ENCODE measurements around the gene KHNYN. TPM values are rescaled to one million over a fixed set of nuclear protein-coding genes. Genes with fewer than 3 reads are reported as not detected.
A peak's percentile ranks its signal among the peaks of the same experiment; 100 is the strongest.

KHNYN gene
- total RNA-seq, 1 donor from 2014 or later = 38.8 TPM

DNA sequence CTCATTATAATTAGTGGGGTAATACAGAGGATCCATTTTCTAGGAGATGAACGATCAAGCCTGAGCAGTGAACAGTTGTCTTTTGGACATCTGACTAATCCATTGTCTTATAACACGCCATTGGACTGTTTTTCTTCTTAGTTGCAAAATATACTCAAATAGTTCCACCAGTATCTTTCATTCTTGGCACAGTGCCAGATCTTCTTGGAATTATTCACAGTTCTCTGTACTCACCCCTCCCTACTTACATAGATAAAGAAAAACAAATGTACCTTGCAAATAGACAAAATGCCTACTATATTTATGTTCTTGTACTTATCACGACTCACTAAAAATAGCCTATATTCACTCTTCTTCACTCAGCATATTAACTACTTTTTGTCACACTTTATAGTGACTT lies 4.0 kb upstream of the KHNYN start:
- peak; percentile 80 for DNase-seq

DNA sequence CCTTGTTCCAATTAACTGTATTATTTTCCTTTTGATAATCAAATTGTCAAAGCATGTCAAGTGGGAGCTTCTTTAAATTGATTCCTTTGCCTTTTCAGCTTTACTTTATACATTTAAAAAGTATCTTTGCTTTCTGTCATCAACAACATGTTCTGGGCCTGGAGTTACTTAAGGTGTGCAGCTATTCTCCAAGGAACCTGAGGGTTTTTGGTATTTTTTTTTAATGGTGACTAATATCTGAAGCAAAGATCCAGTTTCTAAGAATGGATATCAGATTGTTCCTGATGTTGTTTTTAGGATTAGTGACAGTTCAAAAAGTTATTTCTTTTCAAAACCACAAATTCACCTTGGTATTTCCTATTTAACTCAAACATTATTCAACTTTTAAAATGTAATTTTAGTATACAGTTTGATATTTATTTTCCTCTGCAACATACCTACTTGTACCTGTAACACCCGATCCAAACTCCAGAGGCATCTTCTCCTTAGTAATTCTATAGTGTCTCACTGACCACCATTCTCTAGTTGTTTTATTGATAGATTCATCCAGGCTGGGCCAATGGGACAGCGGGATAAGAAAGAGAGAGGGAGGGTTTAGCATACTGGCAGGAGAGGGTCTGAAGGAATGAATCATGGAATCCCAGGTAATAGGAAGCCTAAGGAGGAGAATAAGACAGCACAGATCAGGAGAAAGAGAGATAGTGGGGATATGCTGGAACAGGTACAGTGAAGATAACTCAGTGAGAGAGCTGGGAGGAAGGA lies 3.4 kb upstream of the KHNYN start:
- no peak for DNase-seq

GRCh38 chr14:24426912-24427536 lies 2.7 kb upstream of the KHNYN start:
- no peak for DNase-seq

DNA sequence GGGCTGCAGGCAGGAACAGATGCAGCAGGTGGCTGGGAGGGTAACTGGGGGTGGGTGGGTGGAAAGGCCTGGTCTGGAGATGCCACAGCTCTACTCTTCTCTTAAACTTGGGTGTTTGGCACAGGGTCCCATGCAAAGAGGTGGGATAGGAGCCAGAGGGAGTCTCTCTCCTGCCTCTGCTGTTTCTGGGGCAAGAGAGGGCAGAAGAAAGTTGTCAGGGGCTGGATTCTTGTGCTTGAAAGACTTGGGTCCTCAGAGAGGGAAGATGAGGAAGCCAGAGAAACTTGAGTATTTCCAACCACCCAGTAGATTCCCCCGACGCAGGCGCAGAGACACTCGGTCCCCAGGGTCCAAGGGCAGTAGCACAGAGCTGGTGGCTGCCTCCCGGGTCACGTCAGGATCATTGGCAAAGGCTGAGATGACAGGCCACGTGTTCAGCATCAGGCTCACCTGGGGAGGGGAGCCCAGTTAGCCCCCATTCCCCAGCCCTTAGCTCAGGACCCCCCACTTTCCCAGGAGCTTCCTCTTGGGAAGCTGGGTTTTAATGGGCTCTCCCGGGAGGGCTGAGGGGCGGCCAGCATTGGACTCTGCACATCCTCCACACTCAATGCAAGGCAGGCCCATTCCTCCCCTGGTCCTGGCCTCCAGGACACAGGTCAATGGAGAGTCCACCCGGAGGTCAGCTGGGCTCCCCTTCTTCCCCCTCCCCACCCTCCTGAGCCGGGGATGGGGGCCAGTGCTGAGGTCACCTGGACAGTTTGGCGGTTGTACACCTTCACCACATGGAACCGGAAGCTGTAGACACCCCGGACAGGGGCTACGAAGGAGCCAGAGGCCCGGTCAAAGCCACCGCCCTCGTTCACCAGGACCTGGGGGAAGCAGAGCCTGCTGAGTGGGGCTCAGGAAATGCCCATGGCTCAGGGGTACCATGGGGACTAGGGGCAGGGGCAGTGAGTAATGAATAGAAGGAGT lies 1.9 kb upstream of the KHNYN start:
- DNase-seq = no peak

GRCh38 chr14:24428628-24429394 lies 943 bp upstream of the KHNYN start:
- no peak for DNase-seq

DNA sequence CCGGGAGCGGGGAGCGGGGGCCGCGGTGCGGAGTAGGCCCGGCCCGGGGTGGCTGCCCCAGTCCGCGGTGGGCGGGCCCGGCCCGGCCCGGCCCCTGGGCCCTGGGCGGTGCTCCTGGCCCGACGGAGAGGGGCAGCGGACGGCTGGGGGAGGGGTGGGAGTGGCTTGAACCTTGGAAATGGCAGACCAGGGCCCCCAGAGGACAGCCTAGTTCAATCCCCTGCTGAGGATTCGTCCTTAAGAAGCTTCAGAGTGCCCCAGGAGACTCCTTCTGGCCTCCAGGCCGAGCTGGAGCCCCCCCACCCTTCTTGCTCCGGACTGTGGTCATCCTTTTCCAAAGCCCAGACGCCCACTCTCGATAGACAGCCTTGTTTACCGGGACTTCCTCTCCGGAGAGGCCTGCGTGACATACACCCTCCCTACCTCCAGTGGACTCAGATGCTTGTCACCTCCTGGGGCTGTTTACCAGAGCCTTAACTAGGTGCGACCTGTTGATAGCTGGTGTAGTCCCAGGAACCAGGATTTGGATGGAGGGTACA lies 458 bp downstream of the KHNYN start:
- peak; percentile 55 for DNase-seq

DNA sequence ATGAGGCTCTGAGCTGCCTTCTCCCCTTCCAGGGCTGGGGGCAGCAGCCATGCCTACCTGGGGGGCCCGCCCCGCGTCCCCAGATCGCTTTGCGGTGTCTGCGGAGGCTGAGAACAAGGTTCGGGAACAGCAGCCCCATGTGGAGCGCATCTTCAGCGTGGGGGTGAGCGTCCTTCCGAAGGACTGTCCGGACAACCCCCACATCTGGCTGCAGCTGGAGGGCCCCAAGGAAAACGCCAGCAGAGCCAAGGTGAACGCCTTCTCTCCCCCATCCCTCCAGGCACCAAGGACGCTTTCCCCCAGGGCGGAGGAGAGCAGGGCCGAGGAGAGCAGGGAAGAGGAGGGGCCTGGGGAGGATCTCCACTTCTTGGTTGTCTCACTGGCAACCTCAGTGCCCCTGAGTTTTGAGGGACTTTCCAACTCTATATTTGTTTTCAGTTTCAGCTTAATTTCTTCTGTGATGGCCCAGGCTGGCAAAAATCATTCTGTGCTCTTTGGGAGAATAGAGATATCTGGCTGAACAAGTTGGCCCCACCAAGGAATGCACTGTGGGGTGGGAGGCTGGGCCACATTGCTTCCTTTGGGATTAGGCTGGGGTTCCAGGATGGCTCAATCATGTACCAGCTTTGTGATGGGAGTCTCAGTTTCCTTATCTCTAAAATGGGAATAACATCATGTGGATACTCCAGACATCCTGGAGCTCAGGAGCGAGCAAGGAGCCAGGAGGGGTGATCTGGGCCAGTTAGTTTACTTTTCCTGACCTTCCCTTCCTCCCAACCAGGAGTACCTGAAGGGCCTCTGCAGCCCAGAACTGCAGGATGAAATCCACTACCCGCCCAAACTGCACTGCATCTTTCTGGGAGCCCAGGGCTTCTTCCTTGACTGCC lies 1.2 kb downstream of the KHNYN start:
- no peak for DNase-seq

DNA sequence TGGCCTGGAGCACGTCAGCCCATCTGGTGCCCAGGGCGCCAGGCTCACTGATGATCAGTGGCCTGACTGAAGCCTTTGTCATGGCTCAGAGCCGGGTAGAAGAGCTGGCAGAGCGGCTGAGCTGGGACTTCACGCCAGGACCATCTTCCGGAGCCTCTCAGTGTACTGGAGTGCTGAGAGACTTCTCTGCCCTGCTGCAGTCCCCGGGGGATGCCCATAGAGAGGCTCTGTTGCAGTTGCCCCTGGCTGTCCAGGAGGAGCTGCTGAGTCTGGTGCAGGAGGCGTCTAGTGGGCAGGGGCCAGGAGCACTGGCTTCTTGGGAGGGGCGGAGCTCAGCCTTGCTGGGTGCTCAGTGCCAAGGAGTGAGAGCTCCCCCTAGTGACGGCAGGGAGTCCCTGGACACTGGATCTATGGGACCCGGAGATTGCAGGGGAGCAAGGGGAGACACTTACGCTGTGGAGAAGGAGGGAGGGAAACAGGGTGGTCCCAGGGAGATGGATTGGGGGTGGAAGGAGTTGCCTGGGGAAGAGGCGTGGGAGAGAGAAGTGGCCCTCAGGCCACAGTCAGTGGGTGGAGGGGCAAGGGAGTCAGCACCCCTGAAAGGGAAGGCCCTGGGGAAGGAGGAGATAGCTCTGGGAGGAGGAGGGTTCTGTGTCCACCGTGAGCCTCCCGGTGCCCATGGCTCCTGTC lies 2.0 kb downstream of the KHNYN start:
- peak; percentile 82 for DNase-seq

DNA sequence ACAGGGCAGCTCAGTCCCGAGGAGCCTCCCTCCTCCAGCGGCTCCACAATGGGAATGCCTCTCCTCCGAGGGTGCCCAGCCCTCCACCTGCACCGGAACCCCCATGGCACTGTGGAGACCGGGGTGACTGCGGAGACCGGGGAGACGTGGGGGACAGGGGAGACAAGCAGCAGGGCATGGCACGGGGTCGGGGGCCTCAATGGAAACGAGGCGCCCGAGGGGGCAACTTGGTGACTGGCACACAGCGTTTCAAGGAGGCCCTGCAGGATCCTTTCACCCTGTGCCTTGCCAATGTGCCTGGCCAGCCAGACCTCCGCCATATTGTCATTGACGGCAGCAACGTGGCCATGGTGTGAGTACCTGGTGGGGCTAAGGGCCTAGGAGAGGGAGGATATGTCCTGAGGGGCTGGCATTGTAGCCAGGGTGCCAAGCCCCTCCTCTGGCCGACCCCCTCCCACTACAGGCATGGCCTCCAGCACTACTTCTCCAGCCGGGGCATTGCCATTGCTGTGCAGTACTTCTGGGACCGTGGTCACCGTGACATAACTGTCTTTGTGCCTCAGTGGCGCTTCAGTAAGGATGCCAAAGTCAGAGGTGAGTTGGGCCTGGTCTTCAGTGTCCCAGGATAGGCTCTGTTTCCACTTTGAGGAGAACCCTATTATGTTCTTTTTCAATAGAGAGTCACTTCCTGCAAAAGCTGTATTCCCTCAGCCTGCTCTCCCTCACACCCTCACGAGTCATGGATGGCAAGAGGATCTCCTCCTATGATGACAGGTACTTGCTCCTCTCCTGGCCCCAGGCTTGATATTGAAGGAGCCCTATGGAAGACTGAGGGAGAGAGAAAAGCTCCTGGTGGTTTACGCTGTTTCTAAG lies 2.7 kb downstream of the KHNYN start:
- DNase-seq = no peak

- DNase-seq = no peak
Measured at GRCh38 chr14:24434036-24434435, 4.3 kb downstream of the KHNYN start.

- no peak for DNase-seq
Measured at GRCh38 chr14:24434676-24435075, 4.9 kb downstream of the KHNYN start.

DNA sequence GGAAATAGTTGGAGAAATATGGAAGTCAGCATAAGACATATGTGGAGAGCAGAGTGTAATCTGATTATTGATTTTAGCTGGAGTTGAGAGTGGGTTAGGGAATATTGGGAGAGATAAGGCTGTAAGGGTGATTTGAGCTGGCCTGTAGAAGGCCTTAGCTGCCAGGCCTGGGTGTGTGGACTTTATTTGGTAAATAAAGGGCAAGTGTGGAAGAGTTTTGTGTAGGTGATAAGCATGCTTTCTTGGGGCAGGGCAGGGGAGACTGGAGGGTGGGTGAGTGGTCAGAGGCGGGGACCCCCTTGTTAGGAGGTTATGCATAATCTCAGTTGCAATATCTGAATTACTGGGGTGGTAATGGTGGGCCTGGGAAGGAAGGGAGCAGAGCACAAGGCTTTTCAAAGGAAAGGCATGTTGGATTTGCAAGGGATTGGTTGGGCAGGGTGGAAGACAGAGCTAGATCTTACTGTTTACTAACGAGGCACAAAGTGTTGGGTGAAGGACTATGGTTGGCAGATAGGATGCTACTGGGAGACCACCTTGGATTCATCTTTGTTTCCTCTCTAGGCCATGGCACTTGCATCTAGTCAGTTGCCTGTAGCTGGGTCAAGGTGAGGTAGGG lies 5.5 kb downstream of the KHNYN start:
- DNase-seq = no peak

- DNase-seq = no peak
Measured at GRCh38 chr14:24435998-24436354, 6.2 kb downstream of the KHNYN start.

DNA sequence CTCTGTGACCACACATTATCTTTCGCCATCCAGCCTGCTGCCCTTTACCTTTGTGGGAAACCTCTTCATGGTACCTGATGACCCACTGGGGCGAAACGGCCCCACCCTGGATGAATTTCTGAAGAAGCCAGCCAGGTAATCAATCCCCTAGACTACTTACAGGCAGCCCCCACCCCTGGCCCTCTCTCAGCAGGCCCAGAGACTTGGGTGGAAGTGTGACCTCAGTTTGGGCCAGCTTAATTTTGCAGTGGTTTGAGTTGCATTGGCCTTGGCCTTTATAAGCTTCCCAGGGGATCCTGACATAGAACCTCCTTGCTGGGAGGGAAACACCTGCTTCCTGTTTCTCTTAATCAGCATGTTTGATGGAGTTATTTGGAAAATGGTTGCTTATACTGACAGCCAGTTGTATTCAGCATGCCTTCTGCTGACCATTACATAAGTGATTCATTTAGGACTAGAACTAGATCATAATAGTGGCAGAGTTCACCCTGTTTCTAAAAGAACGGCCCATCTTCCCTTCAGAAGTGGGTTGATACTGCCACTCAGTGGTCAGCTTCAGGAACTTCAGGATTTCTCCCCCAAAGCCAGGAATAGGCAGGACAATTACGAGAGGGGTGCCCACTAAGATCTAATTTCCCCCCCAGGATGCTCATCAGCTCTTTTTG lies 6.7 kb downstream of the KHNYN start:
- peak; percentile 83 for DNase-seq

DNA sequence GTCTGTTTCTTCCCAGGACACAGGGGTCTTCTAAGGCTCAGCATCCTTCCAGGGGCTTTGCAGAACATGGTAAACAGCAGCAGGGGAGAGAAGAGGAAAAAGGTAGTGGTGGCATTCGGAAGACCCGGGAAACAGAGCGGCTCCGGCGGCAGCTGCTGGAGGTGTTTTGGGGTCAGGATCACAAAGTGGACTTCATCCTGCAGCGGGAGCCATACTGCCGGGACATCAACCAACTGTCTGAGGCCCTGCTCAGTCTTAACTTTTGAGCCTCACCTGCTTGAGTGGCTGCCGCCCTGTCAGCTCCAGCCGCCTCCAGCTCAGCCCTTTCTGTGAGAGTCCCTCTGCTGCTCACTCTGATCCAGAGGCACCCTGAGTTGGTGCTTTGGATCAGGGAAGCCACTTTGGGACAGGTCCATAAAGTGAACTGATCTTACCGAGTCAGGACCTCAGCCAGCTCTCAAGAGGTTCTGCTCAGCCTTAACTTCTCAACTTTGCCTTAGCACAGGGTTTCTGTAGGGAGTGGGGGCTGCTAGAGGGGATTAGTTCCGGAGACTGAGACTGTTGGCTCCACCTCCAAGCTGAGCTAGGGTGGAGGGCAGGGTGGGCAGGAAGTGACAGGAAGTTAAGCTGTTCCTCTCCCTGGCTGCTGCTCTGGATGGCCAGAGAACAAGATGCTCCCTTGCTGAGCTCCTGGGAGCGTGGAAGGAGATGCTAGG lies 7.4 kb downstream of the KHNYN start:
- no peak for DNase-seq

- no peak for DNase-seq
Measured at GRCh38 chr14:24437736-24438067, 7.9 kb downstream of the KHNYN start.
